Measurements from ENCODE around the gene TBC1D20.
"Not testable (repeated sequence)": the region's sequence is repeated elsewhere in the genome, so short reads cannot be mapped to it uniquely, and the experiment has no call there.

The TBC1D20 gene

DNA sequence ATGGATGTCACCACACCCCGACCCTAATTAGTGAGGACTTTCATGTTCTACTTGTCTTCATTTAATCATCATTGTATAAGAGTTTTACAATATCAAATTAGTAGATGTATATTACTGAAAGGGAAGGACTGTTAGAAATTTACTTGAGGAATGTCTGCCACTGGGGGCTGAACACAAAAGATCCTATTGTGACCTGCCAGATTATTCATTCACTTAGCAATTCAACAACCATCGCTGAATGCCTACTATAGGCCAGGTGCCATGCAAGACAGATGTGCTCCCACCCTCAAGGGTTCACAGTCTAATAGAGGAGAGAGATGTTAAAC is 62.2 kb downstream of the TBC1D20 start:
- DNase-seq: no peak

GRCh38 chr20:399182-399707 is 63.1 kb downstream of the TBC1D20 start:
- DNase-seq: no peak

GRCh38 chr20:397432-398237 is 64.7 kb downstream of the TBC1D20 start:
- DNase-seq: no peak

- DNase-seq: no peak
Observed at GRCh38 chr20:396619-397431, 65.5 kb downstream of the TBC1D20 start.

GRCh38 chr20:396252-396618 is 66.1 kb downstream of the TBC1D20 start:
- DNase-seq: no peak

DNA sequence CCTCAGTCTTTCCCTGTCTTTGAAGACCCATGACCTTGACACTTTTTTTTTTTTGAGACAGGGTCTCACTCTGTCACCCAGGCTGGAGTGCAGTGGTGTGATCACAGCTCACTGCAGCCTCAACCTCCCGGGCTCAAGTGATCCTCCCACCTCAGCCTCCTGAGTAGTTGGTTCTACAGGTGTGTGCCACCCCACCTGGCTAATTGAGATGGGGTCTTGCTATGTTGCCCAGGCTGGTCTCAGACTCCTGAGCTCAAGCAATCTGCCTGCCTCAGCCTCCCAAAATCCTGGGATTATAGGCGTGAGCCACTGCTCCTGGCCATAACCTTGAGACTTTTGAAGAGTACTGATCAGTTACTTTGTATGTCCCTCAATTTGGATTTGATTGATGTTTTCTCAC is 69.0 kb downstream of the TBC1D20 start:
- DNase-seq: not testable (repeated sequence)

- DNase-seq: no peak
Observed at GRCh38 chr20:391041-391711, 71.2 kb downstream of the TBC1D20 start.

GRCh38 chr20:389220-389619 is 73.1 kb downstream of the TBC1D20 start:
- DNase-seq: no peak

GRCh38 chr20:388034-388994 is 74.0 kb downstream of the TBC1D20 start:
- DNase-seq: no peak

DNA sequence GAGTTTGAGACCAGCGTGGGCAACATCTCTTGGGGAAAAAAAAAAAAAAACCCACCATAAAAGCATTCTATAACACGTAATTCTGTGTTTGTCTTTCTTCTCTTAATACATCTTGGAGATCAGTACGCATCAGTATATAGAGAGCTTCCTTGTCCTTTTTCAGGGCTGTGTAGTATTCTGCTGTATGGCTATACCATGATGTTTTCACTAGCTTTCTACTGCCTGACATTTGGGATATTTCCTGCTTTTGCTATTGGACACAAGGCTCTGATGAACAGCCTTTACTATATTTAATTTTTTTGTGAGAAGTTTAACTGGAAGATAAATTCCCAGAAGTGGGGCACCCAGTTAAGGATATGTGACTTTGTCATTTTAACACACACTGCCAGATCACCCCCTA is 74.8 kb downstream of the TBC1D20 start:
- DNase-seq: no peak

DNA sequence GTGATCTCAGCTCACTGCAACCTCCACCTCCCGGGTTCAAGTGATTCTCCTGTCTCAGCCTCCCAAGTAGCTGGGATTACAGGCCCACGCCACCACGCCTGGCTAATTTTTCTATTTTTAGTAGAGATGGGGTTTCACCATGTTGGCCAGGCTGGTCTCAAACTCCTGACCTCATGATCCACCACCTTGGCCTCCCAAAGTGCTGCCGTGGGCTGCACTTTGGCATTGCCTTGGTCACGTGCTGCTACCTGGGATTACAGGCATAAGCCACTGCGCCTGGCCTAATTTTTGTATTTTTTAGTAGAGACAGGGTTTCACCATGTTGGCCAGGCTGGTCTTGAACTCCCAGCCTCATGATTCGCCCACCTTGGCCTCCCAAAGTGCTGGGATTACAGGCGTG is 75.7 kb downstream of the TBC1D20 start:
- DNase-seq: not testable (repeated sequence)

All from NCI-H774 (cell line).